GM12878 (cell line): ENCODE measurements around the gene CAPN1. TPM values are rescaled to one million over a fixed set of nuclear protein-coding genes. Genes with fewer than 3 reads are reported as not detected.
A peak's percentile ranks its signal among the peaks of the same experiment; 100 is the strongest.

Experiments
- ATAC-seq: fragments of 200-7000 bp; cut with Tn5 transposase; 3 replicates; pipeline ENCODE4 v1.9.1; 2020; ENCODE audit warnings: mild to moderate bottlenecking, moderate library complexity
- BruUV-seq: library from RNA; stranded (reverse); fragments of 400-500 nt; replicated peaks from 2 replicates; lab custom pipeline; 2021; lab: Mats Ljungman, UMichigan
- CTCF ChIA-PET: fragments of 300-600 bp; sonication (Branson Sonifier 250); formaldehyde crosslinking; extraction: SDS; loops from one replicate; lab custom pipeline; 2021; ENCODE audit warnings: inconsistent platforms; lab: Yijun Ruan, JAX
- POLR2A ChIA-PET: fragments of 350-600 bp; formaldehyde crosslinking; extraction: SDS; loops from one replicate; lab custom pipeline; 2021; ENCODE audit warnings: inconsistent platforms; lab: Charles Lee
- RAD21 ChIA-PET: fragments of 300-600 bp; sonication (Branson Sonifier 250); formaldehyde crosslinking; loops from one replicate; lab custom pipeline; 2023; ENCODE audit warnings: antibody characterized with exemption; ENCODE audit not compliant: unreplicated experiment; lab: Charles Lee
- SMC1A ChIA-PET: fragments of 300-600 bp; sonication (Branson Sonifier 250); formaldehyde crosslinking; loops from one replicate; lab custom pipeline; 2023; ENCODE audit not compliant: unreplicated experiment, uncharacterized antibody; lab: Charles Lee
- DNase-seq: peaks from one replicate; pipeline ENCODE4 v3.0.0-alpha.2; 2011; ENCODE audit warnings: low read depth, low spot score
- FAIRE-seq: peaks from 3 replicates; lab custom pipeline; 2011; peaks lifted over from hg19 to GRCh38; lab: Jason Lieb, UNC
- H2AFZ ChIP-seq: 2 replicates; pipeline ENCODE4 v1.6.0; 2011; ENCODE audit warnings: low read depth, low read length, control low read depth; ENCODE audit not compliant: control insufficient read depth
- H3K27ac ChIP-seq: 2 replicates; pipeline ENCODE4 v1.5.1; 2011; ENCODE audit warnings: control low read depth; ENCODE audit not compliant: control insufficient read depth, insufficient read depth
- H3K27me3 ChIP-seq, 2 experiments: replicated peaks in 1 of 2; 2 replicates each; pipeline versions ENCODE4 v1.6.0 to v1.6.1; 2011; ENCODE audit warnings: low read length in 1 of 2; ENCODE audit not compliant: control insufficient read depth in 2 of 2, insufficient read depth in 2 of 2
- H3K36me3 ChIP-seq, 2 experiments: 2 replicates each; pipeline ENCODE4 v1.5.1; 2011; ENCODE audit warnings: low read length in 1 of 2; ENCODE audit not compliant: control insufficient read depth in 2 of 2, insufficient read depth in 2 of 2
- H3K4me1 ChIP-seq: 2 replicates; pipeline ENCODE4 v1.6.1; 2011; ENCODE audit warnings: mild to moderate bottlenecking, low read length, moderate library complexity, mixed read lengths; ENCODE audit not compliant: control insufficient read depth, insufficient read depth
- H3K4me2 ChIP-seq: 2 replicates; pipeline ENCODE4 v1.6.0; 2011; ENCODE audit warnings: control low read depth; ENCODE audit not compliant: control insufficient read depth, insufficient read depth
- H3K4me3 ChIP-seq: fragments of 200-600 bp; sonication (generic); 2 replicates; pipeline ENCODE4 v1.5.1; 2016
- H3K79me2 ChIP-seq: 2 replicates; pipeline ENCODE4 v1.6.0; 2011; ENCODE audit warnings: low read length; ENCODE audit not compliant: control insufficient read depth, insufficient read depth
- H3K9ac ChIP-seq: 2 replicates; pipeline ENCODE4 v1.8.0; 2011; ENCODE audit warnings: low read length, control low read depth, mixed read lengths; ENCODE audit not compliant: control insufficient read depth, insufficient read depth
- H3K9me3 ChIP-seq: replicated peaks from 3 replicates; pipeline ENCODE4 v1.5.1; 2011; ENCODE audit warnings: mild to moderate bottlenecking, low read length; ENCODE audit not compliant: control insufficient read depth, insufficient read depth
- H4K20me1 ChIP-seq: 2 replicates; pipeline ENCODE4 v1.6.0; 2011; ENCODE audit not compliant: control insufficient read depth, insufficient read depth
- BMI1 ChIP-seq: fragments of 450-650 bp; IDR thresholded peaks from 2 replicates; pipeline ENCODE4 v1.6.1; 2016; ENCODE audit warnings: mild to moderate bottlenecking, moderate library complexity, borderline replicate concordance
- HDAC2 ChIP-seq: fragments of 200-600 bp; sonication (generic); IDR thresholded peaks from 2 replicates; pipeline ENCODE4 v1.6.1; 2017
- MXI1 ChIP-seq: fragments of 150-350 bp; IDR thresholded peaks from 2 replicates; pipeline ENCODE4 v1.6.1; 2011; ENCODE audit warnings: low read depth, mild to moderate bottlenecking, inconsistent platforms, low read length, improper control_type of control experiment
- MYB ChIP-seq: fragments of 150-350 bp; IDR thresholded peaks from 2 replicates; pipeline ENCODE4 v1.6.1; 2014; ENCODE audit warnings: mild to moderate bottlenecking, low read depth, low read length, borderline replicate concordance
- POLR2A ChIP-seq: IDR thresholded peaks from 2 replicates; pipeline ENCODE4 v1.6.1; 2011; ENCODE audit warnings: low read depth, mild to moderate bottlenecking, low read length
- RAD21 ChIP-seq: IDR thresholded peaks from 2 replicates; pipeline ENCODE4 v1.6.1; 2011; ENCODE audit warnings: mild to moderate bottlenecking, low read depth, low read length, moderate library complexity; ENCODE audit not compliant: insufficient read depth
- ZBED1 ChIP-seq: IDR thresholded peaks from 2 replicates; pipeline ENCODE4 v1.6.1; 2016; ENCODE audit warnings: borderline replicate concordance
- ZSCAN29 ChIP-seq: fragments of 450-650 bp; IDR thresholded peaks from 2 replicates; pipeline ENCODE4 v1.6.1; 2017; ENCODE audit warnings: mild to moderate bottlenecking, moderate library complexity
- ZZZ3 ChIP-seq: IDR thresholded peaks from 2 replicates; pipeline ENCODE4 v1.6.1; 2011; ENCODE audit warnings: low read depth; ENCODE audit not compliant: control insufficient read depth, insufficient read length
- WGBS: methylation state at CpG from one replicate; pipeline ENCODE4 v1.1.6; 2016; ENCODE audit warnings: low lambda C conversion rate; ENCODE audit not compliant: insufficient replicate concordance, insufficient coverage; ENCODE audit errors: missing lambda C conversion rate; 5-methylcytosine and 5-hydroxymethylcytosine counted together
- in situ Hi-C: fragments of 300-500 bp; cut with MboI; formaldehyde crosslinking; loops from 9 replicates; pipeline ENCODE4 v1.14.3; 2018; ENCODE audit warnings: mixed read lengths
- intact Hi-C: fragments of 100-400 bp; cut with micrococcal nuclease; formaldehyde crosslinking; loops from one replicate; pipeline ENCODE4 v1.14.2; 2022; ENCODE audit not compliant: unreplicated experiment
- polyA plus RNA-seq, 11 experiments: library from polyadenylated mRNA; depleted of rRNA in 4 of 11; unstranded in 6 of 11; stranded (reverse) in 5 of 11; fragments of >200 nt; fragmentation: Nextera tagmentation in 4 of 11; fragmentation: Illumina TruSeq in 1 of 11; extraction: Ambion mirVana in 4 of 11; extraction: Trizol in 1 of 11; gene quantifications; 1 replicate in 1 of 11; 2 replicates in 10 of 11; pipeline versions ENCODE4 v1.2.1 to v1.2.3, GENCODE V29; 2011 to 2016; ENCODE audit warnings: inconsistent platforms in 2 of 11, missing spikeins in 2 of 11, low read depth in 1 of 11
- total RNA-seq, 4 experiments: library from RNA; depleted of rRNA in 3 of 4; stranded (reverse); fragments of >200 nt in 3 of 4; fragmentation: Illumina TruSeq in 1 of 4; extraction: Trizol in 1 of 4; gene quantifications; 2 replicates each; pipeline versions ENCODE4 v1.2.1 to v1.2.3, GENCODE V29; 2013 to 2021

CAPN1 gene
- total and polyA plus RNA-seq, 10 of the 15 experiments (the other 5 are each of a cell fraction or from before 2014, with no cell fraction given) = 2.2 to 167 (median 77.3) TPM

DNA sequence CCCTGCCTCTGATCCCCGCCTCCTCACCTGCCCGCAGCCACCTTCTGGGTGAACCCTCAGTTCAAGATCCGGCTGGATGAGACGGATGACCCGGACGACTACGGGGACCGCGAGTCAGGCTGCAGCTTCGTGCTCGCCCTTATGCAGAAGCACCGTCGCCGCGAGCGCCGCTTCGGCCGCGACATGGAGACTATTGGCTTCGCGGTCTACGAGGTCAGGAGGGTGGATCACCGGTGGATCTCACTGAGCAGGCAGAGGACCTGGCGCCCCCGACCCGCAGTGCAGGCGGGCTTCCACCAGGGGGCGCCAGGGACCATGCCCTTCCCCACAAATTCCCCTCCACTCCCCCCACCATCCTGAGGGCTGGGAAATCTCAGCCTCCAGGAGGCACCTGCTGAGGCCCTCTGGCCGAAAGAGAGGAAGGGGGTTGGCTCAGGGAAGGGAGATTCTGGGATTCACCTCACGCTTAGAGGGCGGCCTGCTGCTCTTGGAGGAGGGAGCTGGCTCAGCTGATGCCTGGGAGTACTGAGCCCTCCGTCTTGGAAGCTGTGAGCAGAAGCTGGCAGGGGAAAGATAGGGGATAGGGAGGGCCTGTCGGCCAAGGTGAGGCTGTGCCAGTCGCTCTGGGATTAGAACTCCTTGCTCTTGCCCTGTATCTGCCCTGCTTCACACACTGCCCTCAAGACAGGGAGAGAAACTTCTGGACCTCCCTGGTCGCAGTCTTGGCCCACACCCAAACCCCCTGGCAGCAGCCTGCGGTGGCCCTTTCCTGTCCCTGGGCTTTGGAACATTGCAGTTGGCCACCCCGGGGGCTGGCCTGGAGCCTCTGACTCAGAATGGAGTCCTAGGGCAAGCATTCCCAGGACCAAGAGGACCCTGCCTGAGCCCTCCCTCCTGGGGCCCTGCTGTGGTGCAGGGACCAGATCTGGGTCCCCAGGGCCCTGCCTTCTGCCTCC, 23.2 kb downstream of the CAPN1 start (continued):
- no peak for TF ChIP-seq HDAC2
- peak; percentile 60 for TF ChIP-seq RAD21
- TF ChIP-seq ZSCAN29 = no peak
- no peak for TF ChIP-seq ZBED1

DNA sequence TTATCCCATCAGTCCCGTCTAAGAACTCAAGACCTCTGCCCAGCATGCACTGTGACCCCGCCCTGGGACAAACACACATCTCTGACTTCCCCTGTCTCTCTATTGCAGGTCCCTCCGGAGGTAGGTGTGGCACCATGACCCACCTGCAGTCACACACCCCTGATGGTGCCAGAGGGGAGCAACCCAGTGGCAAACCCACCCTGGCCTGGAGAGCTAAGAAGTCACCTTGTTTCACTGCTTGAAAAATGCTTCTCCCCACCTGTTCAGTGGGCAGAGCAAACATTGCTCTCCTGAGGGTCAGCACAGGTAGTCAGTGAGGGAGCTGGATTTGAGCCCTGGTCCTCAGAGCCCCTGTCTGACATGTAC, 23.9 kb downstream of the CAPN1 start:
- no peak overlapping the region for H2AFZ ChIP-seq

More for the DNA sequence above, 23.9 kb downstream of the CAPN1 start:
- ATAC-seq (no peak), FAIRE-seq (no peak), DNase-seq (no peak)
- Histone ChIP-seq H3K4me2 (no peak overlapping the region), H3K9me3 (no peaks in the 10 kb centered on the region), H3K36me3 (peaks cover 2 to 14% of the 10 kb centered on the region in 2 experiments; a peak in 3 of 4 replicates), H3K4me1 (no peaks in the 10 kb centered on the region), H4K20me1 (no peaks in the 10 kb centered on the region), H3K9ac (no peak overlapping the region), H3K4me3 (no peak overlapping the region), H3K27me3 (no peaks in the 10 kb centered on the region), H3K79me2 (no peaks in the 10 kb centered on the region), H3K27ac (no peak overlapping the region)
- no peak for TF ChIP-seq MYB
- no peak for TF ChIP-seq BMI1
- TF ChIP-seq MXI1 = no peak
- TF ChIP-seq ZZZ3 = no peak
- no peak for TF ChIP-seq POLR2A
- intact Hi-C loops = loop anchor here (2.0 to 10.0 kb wide), 2 partner anchors 49 to 109 kb away; partner anchors contain the start of gene CDC42EP2
- RAD21 ChIA-PET = interaction anchor here (0.7 to 0.8 kb wide), 2 partner anchors 111 to 124 kb away, joined by 3 to 4 read pairs; no protein-coding TSS in a partner anchor
- in situ Hi-C loops = no loop called here
- 87% methylated on average over 3 of the region's 3 CpGs for WGBS
- POLR2A ChIA-PET = interaction anchor here (0.5 kb wide), 1 partner anchor 326 kb away, joined by 5 read pairs; no protein-coding TSS in a partner anchor
- CTCF ChIA-PET = interaction anchor here (0.5 to 6.4 kb wide), 15 partner anchors 9 to 128 kb away, joined by 3 to 43 read pairs (median 3); partner anchors contain the start of genes CDC42EP2 and DPF2
- no TSS peak for BruUV-seq
- SMC1A ChIA-PET = interaction anchor here (0.7 to 1.0 kb wide), 3 partner anchors 124 to 305 kb away, joined by 3 read pairs; no protein-coding TSS in a partner anchor
